SK-N-MC (cell line): ENCODE results near the gene ZNF611.

Source experiments
- EZH2 ChIP-seq: fragments of 200-600 bp; sonication (generic); IDR thresholded peaks from one replicate; pipeline ENCODE4 v1.6.1; 2017; ENCODE audit warnings: antibody characterized with exemption
- POLR2AphosphoS5 ChIP-seq: IDR thresholded peaks from 2 replicates; pipeline ENCODE4 v1.6.1; 2012; ENCODE audit warnings: mild to moderate bottlenecking, low read depth, low read length, borderline replicate concordance

- TF ChIP-seq POLR2AphosphoS5 (no peak), EZH2 (no peak)
These were observed 14.9 kb upstream of the ZNF611 start for GRCh38 chr19:52749780-52750179.
